GM18511 (cell line): ENCODE data around the gene KLHDC8B.

Experiments used
- ATAC-seq: cut with Tn5 transposase; IDR thresholded peaks from one replicate; pipeline ENCODE4 v1.9.1; 2021; ENCODE audit warnings: mild to moderate bottlenecking, moderate library complexity; ENCODE audit not compliant: unreplicated experiment

Gene KLHDC8B

DNA sequence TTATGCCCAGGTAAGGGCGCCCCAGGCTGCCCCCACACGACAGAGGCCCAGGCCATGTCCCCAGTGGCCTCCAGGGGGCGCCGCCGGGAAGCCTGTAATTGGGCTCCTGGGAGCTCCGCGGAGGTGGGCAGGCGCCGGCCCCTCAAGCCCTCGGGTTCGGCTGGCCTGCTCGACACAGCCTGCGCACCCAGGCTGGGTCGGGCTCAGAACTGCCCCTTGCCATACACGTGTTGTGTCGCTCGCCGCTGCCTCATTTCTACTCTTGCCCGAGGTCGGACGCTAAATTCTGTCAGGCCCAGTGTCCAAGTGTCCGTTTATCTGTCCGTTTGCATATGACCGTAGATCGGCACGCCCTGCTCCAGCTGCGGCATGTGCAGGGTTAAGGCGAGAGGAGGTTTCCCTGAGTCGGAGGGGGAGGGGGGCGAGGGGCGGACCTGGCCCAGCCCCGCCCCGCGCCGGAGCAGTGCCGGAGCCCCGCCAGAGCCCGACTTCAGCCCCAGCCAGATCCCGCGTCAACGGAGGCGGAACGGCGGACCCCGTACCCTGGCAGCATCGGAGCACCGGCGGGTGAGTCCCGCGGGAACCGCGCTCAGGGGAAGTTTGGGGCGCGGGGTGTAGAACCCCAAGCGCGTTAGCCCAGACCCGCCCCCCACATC, at the start of gene KLHDC8B:
Gene KLHDC8B (plus strand): TSS at position 480 of the 656 bp plus-strand sequence. CDS start 1,172 bp downstream, outside the sequence.
- peak; percentile 77 for ATAC-seq

DNA sequence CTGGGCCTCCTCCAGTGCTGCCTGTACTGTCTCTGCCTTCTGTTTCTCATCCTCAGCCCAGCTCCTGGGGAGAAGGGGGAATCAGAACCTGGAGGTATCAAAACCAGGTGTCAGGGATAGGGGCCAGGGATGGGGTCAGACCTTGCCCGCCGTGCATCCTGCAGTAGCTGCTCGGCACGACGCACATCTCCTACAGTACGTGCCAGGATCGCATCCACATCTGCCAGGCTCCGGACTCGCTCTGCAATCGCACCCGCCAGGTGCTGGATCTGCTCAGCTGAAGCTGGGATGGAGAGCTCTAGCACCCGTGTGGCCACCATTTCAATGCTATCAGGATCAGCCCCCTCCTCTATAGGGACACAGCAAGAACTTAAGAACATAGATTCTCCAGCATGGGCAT, 49.4 kb upstream of the KLHDC8B start:
- ATAC-seq: no peak

DNA sequence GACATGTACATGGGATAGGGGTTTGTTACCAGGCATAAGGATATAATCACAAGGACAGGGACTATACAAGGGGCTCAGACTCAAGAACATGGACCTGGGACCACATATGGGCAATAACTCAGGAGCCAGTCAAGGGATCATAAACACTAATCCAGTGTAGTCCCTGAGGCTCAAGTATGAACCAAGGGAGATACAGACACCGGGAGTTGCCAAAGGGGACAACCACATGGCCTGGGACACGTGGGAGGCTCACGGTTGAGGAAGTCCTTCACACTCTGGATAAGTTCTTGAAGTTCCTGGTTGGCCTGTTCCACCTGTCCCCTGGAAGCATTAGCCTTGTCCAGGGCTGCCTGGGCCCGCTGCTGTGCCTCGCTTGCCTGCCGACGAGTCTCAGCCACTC, 48.9 kb upstream of the KLHDC8B start:
- no peak for ATAC-seq

DNA sequence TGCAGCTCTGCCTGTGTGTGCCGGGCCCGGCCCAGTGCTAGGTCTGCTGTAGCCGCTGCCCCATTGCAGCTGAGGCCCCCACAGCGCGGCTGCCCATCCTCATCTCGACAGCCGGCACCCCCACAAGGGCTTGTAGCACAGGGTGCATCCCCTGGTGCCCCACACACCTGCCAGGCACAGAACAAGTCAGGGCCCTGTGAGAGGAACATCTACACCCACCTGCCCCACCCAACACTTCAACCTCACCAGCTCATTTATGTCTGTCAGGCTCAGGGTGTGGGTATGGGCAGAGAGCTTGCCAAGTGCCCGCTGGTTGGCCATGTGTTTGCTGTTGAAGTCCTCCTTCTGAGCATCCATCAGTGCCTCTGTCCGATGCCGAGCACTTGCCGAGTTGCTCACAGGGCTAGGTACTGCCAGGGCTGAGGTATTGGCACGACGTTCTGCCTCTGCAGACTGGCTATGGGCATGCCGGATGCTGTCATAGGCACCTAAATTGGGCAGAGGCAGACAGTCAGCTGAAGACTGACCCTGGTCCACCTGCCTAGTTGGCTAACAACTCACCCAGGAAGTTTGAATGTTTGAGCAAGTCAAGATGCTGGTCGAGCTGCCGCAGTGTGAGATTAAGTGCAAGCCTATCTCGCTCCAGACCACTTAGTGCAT, 48.4 kb upstream of the KLHDC8B start:
- no peak for ATAC-seq

DNA sequence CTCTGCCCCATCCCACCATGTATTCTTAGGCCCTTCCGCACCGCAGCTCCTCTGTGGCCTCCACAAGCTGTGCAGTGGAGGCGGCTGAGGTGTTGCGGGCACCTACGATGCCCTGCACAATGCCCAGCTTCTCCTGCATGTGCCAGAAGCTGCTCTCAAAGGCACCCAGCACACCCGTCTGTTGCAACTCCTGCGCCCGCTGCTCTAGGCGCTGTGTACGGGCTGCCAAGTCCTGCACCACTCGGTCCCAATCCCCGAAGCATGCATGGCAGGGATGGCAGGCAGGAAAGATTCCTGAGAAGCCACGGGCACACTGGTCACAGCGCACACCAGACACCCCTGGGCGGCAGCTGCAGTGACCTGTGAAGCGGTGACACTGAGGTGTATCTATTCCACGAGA, 47.7 kb upstream of the KLHDC8B start:
- ATAC-seq: no peak

DNA sequence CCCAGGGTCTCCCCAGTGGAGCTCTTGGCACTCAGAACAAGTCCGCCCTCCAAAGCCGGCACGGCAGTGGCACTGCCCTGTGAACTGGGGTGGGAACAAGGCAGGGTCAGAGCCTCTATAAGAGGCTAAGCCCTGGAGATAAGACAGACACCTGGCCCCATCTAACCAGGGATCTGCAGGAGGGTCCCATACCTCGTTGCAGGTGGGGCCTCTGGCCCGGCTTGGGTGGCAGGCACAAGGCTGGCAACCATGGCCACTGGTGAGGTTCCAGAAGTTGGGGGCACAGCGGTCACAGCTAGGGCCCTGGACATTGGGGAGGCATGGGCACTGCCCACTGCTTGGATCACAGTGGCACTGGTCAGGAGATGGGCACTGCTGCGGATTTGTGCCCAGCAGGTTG, 47.2 kb upstream of the KLHDC8B start:
- ATAC-seq: no peak

DNA sequence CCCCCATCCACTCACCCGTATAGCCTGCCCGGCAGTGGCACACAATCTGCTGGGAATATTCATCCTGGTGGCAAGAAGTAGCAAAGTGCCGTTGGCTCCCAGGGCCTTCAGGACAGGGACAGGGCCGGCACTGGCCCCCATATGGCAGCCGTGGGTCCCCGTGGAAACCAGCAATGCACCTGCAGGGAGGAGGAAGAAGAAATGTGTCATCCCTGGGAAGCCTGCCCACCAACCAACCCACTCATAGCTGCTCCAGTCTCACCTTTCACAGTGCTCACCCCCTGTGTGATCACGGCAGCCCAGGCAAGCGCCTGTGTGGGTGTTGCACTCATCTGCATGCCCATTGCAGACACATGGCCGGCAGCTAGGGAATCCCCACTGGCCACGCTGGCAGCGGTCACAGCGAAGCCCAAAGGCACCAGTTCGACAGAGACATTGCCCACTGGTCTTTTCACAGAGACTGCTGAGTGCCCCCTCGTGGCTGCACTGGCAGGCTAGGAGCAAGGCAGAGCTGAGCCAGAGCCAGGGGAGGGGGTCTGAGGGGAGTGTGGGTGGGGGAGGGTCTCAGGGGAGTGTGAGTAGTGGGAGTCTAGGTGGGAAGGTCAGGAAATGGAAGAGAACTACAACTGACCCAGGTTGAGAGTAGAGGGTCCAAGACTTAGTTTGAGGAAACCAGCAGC, 46.3 kb upstream of the KLHDC8B start:
- no peak for ATAC-seq

DNA sequence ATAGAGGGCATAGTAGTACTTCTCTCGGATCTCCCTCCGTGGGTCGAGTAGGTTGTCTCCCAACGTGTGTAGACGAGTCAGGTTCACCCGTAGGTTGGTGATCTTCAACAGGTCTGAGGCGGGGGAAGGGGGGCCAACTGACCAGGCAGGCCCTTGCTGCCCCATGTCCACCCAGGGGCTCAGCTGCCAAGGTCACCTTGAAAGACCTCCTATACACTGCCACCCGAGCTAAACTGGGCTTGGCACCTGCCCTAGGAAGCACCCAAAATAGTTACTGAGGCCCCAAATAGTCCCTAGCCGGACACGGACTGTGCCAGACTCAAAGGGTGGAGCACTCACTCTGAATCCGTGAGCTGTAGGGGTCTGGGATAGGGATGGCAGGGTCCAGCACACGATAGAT, 40.4 kb upstream of the KLHDC8B start:
- ATAC-seq: no peak

DNA sequence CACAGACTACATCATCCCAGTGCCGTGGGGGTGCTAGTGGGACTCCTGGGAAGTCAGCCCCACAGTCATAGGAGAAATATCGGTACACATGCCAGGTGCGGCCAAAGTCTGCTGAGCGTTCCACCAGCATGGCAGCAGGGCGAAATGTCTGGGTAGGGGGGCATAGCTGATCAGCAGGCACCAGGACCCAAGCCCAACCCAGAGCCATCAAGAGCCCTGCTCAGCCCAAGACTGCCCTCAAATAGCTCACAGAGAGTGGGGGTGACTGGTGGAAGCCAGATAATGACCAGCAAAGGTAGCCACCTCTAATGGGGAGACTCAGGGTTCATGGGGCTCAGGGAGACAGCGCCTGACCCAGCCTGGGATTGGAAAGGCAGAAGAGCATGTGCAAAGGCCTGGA, 39.8 kb upstream of the KLHDC8B start:
- ATAC-seq: no peak

DNA sequence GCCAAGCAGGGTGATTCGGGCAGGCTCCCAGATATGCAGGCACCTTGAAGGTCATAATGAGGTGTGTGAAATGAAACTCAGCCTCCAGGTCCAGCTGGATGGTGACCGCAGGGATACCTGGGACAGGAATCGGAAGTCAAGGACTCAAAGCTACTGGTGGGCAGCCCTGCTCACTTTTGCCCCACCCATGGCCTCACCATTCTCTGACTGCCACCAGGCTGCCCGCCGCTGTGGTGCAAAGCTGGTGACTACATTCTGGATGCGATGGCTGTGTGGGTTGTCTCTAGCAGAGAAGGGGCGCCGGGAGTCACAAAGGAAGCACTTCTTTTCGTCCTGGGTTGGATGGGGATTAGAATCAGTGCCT, 39.3 kb upstream of the KLHDC8B start:
- no peak for ATAC-seq

DNA sequence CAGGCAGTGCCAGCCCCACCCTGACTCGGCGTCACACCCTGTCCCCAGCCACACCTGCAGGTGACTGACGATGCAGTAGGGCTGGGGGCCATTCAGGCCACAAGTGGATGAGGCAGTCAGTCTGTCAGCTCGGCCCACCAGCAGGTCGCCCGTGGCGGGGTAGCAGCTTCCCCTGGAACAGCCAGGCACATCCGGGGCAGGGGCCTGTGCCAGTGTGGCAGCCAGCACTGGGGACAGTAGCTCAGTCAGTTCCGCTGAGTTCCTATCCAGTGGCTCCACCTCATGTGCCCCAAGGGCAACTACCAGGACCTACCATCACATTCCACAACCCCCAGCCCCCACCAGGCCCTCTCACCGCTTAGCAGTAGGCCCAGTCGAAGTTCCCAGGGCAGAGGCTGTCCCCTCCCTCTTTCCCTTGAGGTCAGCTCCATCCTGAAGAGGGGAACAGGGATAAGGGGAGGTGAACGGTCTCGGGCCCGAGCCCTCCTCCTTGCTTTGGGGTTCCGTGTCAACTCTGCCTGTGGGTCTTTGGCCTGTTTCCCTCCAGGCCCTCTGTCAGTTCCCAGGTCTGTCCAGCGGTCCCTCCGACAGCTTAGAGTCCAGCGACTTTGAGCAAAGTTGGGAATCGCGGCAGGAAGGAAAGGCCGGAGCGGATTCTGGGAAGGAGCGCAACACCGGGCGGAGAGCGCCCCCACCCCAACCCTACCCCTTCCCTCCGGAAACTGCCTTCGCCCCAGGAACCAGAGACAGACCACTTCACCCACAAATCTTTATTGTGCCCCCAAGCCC, 38.8 kb upstream of the KLHDC8B start, which contains the start of gene LAMB2:
Gene LAMB2 (minus strand): TSS at position 614 of the 789 bp plus-strand sequence. CDS start 183 bp downstream, at position 431.
- ATAC-seq: no peak

DNA sequence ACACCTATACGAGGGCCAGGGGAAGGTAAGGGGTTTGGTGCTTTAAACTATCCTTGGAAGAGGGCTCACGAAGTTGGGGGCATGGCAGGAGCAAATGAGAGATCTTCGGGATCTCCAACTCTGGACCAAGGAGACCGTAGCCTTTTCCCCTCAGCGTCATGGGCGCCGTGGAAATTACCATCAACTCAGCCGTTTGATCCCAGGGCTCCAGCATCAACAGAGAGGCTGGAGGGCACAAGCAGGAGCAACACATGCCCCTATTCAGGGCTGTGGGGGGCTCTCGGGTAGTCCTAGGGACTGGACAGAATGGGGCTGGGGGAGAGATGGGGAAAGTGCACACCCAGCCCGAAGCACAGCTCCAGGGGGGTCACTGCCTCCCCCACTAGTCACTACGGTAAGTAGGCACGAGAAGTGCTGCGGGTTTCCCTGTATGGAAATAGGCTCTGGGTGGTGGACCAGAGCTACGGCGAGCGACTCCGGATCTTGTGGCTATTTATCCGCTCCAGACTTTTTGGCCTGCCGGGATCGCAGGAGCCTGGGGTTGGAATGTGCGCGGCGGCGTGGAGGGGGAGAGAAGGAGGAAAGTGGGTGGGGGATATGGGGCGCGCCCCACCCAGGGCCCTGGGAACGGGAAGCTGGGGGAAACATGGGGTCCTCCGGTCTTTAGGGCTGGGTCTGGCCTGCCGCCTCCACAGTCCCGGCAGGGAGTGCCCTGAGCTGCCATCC, 38.0 kb upstream of the KLHDC8B start:
- ATAC-seq: no peak

DNA sequence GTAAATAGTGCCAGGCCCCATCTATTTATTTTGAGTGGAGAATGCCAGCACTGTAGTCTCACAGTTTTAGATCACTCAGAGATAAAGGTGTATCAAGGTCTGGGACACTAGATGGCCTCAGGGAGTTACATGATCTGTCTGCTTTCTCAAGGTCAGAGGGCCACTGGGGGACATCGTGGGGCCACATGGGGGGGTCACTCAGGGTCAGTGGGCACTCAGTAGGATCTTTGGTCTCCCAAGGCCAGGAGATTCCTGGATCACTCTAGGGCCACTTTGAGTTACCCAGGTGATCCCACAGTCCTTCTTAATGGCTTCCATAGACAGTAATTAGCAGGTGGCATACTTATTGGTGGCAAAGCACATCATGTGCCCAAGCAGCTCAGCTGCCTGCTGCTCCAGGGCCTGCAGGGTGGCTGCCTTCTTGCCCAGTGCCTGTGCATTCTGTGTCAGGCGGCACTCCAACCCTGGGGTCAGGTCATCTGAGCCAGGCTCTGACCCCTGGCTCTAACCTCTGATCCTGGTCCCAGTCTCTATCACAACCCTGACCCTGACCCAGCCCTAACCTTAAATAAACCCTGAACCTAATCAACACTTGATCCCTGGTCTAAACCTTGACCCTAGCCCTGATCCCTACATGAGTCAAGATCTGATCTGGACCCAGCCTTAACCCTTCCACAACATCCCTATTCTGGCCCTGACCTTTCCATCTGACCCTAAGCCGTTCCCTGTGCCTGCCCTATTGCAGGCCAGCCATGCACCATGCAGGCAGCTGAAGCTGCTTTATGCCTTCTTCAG, 36.7 kb upstream of the KLHDC8B start:
- ATAC-seq: no peak

DNA sequence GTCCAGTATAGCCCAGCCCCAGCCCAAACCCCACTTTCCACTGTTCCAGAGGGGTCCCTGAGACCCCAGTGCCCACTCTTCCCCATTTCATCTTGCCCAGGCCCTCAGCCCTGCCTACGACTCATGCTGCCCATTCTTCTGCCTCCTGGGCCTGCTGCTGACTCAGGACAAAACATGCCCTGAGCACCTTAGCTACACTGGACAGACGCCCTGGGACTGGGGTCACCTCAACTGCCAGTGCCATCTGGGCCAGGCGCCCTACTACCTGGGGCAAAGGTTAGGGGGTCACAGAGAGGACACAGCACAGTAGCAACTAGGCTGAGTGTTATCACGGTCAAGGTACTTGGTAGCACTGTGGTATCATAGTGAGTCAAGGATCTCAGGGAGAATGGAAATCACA, 35.9 kb upstream of the KLHDC8B start:
- ATAC-seq: no peak

DNA sequence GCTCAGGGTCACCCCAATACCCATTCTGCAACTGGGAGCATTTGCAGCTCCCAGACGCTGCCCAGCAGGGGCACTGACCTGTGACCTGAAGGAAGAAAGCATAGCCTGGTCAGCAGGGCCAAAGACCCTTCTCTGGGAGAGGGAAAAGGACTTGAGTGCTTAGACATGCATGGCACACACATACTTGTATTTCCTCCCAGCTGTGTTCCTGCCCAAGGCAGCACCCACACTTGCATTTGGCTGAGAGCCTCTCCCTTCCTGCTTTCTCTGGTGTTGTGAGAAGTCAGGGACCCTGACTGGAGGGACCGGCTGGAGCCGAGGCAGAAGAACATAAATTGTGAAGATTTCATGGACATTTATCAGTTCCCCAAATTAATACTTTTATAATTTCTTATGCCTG, 31.3 kb upstream of the KLHDC8B start:
- ATAC-seq: no peak

DNA sequence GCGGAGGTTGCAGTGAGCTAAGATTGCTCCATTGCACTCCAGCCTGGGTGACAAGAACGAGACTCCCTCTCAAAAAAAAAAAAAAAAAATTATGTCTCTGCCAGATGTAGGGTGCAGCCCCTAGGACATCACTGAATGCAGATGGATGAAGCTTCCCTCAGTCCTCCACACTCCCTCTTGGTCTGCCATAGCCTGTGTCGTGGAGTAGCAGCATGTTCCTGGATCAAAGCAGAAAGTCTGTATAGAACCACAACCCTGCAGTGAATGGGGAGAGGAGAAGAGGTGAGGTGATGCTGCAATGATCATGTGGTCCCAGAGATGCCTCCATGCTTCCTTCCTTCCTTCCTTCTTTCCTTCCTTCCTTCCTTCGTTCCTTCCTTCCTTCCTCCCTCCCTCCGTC, 23.2 kb upstream of the KLHDC8B start:
- no peak for ATAC-seq

DNA sequence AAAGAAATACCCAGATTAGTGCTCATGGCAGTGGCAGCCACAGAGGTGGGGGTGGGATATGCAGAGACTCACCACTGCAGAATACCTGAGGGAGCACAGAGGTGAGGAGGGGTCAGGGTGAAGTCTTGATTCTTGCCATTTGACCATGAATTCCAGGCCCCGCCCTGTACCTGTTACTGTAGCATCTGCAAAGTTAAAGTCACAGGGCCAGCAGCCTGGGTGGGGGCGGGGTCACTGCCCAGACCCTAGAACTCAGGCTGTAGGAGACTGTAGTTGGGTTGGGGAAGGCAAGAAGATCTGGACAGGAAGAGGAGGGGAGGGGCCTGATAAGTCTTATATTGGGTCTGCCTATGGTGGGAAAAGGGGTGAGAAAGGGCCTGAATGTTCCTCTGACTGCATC, 19.8 kb upstream of the KLHDC8B start:
- ATAC-seq: no peak

DNA sequence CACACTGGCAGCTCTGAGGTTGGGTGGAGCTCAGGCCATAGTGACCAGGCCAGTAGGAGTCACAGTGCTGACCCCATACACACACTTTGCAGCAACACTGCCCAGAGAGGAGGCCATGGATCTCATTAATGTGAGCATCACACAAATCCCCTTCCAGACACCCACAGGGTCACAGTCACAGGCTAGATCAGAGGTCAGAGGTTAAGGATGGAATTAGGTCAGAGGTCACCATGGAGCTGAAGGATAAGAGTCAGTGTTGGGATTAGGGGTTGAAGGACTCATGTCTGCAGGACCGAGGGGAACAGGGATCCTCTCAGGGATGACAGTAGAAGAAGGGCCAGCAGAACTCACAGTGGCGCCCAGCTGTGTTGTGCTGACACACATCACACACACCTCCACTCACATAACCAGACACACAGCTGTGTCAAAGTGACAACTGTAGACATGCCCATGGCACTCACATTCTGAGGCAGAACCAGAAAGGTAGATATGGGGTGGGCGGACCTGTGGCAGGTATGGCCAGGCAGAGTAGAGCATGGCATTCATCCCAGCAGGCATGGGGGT, 18.0 kb upstream of the KLHDC8B start:
- no peak for ATAC-seq

DNA sequence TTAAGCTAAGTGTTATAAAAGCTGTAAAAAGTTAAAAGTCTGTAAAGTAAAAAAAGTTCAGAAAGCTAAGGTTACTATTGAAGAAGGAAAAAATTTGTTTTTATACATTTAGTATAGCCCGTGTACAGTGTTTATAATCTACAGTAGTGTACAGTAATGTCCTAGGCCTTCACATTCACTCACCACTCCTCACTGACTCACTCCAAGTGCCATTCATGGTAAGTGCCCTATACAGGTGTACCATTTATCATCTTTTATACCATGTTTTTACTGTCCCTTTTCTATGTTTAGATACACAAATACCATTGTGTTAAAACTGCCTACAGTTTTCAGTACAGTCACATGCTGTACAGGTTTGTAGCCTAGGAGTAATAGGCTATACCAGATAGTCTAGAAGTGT, 14.1 kb upstream of the KLHDC8B start:
- no peak for ATAC-seq
